NK-92 (cell line): ENCODE results near the gene RREB1.
"Not testable (repeated sequence)": the region's sequence is repeated elsewhere in the genome, so short reads cannot be mapped to it uniquely, and the experiment has no call there.

Source experiments
- DNase-seq: peaks from one replicate; lab custom pipeline; 2025; ENCODE audit not compliant: unreplicated experiment; lab: John Stamatoyannopoulos, UW

Gene RREB1

GRCh38 chr6:7144872-7145584 is 37.3 kb downstream of the RREB1 start:
- DNase-seq = no peak

- DNase-seq = no peak
These were observed 37.8 kb downstream of the RREB1 start for GRCh38 chr6:7145585-7145884.

- no peak for DNase-seq
These were observed 38.4 kb downstream of the RREB1 start for GRCh38 chr6:7145885-7146828.

GRCh38 chr6:7147051-7147671 is 39.4 kb downstream of the RREB1 start:
- no peak for DNase-seq

DNA sequence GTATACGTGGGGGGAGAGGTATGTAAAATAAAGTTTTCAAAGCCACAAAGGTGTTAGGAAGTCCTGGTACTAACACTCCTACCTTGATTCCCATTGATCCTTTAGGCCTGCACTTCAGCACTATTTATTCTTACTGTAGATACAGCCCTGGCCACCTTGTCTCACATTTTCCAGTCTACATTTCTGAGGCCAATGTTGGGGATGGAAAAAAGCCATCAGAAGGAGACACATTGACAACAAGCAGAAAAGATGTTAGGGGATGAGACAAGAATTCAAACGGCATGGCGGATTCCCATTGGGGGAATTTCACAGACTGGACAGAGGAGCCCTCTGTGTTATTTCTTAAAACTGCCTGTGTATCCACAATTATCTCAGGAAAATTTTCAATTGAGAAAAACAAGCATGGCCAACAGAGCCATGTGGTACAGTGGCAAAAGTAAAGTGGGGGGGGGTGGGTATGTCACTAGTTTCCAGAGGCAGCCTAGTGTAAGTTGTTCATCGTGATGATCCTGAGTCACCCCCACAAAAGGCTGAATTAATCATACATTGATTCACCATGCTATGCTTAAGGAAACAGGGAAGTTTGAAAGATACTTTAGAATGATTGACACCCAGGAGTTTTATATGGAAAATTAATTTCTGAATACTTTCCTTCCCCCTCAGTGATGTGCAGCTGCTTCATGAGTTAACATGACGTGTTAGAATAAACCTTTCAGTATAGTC is 40.5 kb downstream of the RREB1 start:
- DNase-seq = no peak

DNA sequence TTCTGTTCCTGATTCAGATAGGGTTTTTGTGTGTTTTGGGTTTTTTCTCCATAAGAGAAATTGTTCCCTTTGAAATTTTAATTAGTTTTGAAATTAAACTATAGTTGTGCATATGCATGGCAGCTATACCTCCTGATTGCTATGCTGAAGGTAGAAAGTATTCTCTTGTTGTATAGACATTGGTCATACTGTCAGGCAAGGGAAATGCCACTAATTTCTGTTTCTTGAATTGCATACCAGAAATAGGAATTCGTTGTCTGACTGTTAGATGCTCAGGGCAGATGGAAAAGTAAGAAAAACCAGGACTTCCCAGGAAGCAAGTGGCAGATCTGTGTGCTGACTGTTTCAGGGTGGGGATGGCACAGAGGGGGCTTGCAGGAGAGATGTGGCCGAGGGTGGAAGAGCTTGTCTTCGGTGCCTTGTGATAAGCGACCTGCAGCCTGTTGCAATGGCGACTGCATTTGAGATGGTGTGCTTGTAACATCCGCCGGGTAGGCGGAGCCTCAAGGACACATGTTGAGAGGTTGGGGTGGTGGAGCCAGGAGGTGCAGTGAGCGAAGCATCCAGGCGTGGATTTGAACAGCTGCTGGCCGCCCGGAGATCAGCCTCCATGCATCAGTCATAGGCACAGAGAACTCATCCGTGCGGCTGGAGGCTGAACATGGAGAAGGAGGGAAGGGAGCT is 42.8 kb downstream of the RREB1 start:
- no peak for DNase-seq

DNA sequence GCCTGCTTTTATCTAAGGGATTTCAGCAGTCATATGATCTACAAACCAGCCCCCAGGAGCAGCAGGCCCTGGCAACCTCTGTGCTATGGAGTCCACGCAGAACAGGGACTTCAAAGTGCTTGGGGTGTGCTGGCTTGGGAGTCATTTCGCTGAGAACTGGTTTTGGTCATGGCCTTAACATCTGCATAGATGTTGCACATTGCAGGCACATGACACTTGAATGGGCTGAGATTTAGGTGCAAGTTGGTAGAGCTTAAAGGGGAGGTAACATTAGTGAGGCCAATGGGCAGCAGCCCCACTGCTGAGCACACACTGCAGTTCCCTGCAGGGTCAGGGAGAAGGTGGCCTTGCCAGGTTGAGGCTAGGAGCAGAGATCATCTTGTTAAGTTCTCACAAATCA is 43.6 kb downstream of the RREB1 start:
- no peak for DNase-seq

DNA sequence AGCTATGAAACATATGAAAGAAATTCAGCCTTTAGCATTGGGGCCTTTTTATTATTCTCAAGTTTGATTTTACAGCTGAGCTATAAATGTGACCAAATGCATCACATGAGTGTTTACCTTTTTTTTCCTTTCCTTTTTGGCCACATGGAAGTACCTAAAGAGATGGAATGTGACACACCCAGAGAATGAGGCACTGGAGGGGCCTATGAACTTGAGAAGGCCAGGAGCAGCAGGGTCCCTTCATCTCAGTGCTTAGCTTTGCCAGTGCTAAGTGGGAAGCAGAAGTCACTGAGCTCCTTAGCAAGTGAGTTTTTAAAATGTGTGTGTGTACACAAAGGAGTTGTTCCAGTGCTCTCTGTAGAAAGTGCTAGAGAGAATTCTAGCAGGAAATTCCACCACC is 44.7 kb downstream of the RREB1 start:
- no peak for DNase-seq

- no peak for DNase-seq
These were observed 46.0 kb downstream of the RREB1 start for GRCh38 chr6:7153789-7154188.

DNA sequence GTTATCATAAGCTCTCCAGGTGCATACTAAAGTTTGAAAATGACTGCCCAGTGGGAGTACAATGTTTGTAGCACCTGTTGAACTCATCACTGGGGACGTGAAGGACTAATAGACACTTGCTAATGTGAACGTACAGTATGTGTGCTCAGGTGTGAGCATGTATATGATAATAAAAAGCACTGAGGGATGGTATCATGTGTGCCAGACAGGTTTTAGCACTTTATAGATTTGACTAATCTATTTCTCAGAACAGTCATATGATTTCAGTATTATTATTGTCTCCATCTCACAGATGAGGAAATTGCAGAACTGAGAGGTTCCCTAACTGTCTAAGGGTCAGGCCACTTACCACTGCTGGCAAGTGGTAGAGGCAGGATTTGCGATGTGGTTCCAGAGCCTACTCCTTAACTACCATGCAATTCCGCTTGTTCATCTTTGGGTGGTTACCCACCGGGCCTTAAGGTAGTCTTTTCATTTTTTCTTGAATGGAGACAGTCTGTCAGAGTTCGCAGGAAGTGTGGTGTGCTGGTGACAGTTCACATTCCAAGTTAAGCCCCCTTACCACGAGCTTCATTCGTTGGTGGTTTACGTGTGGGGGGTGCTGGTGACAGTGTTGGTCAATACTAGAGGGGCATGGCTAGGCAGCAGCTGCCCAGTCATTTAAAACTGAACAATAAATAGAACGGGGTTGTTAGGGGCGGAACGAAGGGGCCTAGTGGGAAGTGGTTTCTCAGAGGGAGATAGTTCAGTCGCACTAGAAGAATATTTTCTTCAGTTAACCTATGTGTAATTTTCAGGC is 46.8 kb downstream of the RREB1 start:
- no peak for DNase-seq

GRCh38 chr6:7155871-7156579 is 48.3 kb downstream of the RREB1 start:
- no peak for DNase-seq

DNA sequence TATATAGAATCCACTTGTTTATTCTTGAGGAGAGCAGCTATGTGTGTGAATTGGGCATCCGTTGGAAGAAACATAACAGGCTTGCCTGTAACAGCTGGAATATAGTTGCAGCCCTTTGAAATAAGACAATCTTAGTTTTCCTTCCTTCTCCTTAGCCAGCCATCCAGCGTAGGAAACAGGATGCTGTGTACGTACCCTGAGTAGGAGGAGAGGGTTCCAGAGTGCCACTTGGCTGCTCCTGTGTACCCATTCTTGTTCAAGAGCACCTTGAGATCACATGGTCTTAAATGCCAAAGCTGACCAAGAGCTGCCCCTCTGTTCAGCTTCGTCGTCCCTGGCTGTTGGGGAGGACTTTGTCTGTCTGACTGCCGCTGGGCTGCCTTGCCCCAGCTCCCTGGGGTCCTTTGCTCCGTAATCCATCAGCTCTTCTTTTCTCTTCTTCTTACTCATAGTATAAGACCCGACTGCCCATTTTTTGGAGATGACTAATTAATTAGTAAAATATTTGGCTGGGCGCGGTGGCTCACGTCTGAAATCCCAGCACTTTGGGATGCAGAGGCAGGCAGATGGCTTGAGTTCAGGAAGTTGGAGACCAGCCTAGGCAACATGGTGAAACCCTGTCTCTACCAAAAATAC is 49.0 kb downstream of the RREB1 start:
- no peak for DNase-seq

GRCh38 chr6:7157307-7157706 is 49.5 kb downstream of the RREB1 start:
- DNase-seq = not testable (repeated sequence)

- no peak for DNase-seq
These were observed 50.2 kb downstream of the RREB1 start for GRCh38 chr6:7157752-7158616.

- no peak for DNase-seq
These were observed 52.2 kb downstream of the RREB1 start for GRCh38 chr6:7159790-7160525.

DNA sequence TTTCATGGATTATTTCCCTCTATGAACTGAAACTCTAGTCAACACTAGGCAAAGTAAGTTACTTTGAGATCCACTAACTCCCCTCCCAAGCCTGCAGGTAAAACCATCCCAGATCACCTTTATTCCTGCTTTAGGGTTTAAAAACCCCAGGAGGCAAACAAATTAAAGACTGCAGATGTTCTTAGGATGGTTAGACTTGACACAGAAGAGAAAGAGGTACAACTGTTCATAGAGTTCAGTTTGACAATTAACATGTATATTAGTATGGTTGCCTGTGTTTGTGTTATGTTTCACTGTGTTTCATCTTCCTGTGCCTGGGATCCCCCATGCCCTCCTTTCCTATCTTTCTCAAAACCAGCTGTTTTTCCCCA is 53.5 kb downstream of the RREB1 start:
- DNase-seq = no peak

- no peak for DNase-seq
These were observed 54.1 kb downstream of the RREB1 start for GRCh38 chr6:7161845-7162244.
